MM.1S (cell line): Measurements from ENCODE around the gene DFFB.

Experiments
- EZH2 ChIP-seq: fragments of 300-600 bp; sonication (generic); optimal IDR thresholded peaks from 2 replicates; pipeline ENCODE3; 2017; ENCODE audit warnings: low read depth, mild to moderate bottlenecking, antibody characterized with exemption, low read length, mixed read lengths
- TF ChIP-seq, protein P1 (sequence below): fragments of 300-600 bp; sonication (generic); IDR thresholded peaks from 2 replicates; pipeline ENCODE4 v1.5.1; 2016; ENCODE audit warnings: antibody characterized with exemption, low read length, mixed read lengths

- no peak for TF ChIP-seq EZH2
- TF ChIP-seq, protein P1, sequence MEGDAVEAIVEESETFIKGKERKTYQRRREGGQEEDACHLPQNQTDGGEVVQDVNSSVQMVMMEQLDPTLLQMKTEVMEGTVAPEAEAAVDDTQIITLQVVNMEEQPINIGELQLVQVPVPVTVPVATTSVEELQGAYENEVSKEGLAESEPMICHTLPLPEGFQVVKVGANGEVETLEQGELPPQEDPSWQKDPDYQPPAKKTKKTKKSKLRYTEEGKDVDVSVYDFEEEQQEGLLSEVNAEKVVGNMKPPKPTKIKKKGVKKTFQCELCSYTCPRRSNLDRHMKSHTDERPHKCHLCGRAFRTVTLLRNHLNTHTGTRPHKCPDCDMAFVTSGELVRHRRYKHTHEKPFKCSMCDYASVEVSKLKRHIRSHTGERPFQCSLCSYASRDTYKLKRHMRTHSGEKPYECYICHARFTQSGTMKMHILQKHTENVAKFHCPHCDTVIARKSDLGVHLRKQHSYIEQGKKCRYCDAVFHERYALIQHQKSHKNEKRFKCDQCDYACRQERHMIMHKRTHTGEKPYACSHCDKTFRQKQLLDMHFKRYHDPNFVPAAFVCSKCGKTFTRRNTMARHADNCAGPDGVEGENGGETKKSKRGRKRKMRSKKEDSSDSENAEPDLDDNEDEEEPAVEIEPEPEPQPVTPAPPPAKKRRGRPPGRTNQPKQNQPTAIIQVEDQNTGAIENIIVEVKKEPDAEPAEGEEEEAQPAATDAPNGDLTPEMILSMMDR: no peak
Measured at GRCh38 chr1:3912809-3913685, 55.8 kb downstream of the DFFB start.
